GDM1 (cell line): ENCODE measurements around the gene C12orf56.
A peak's percentile ranks its signal among the peaks of the same experiment; 100 is the strongest.

ENCODE experiments used
- DNase-seq: peaks from one replicate; lab custom pipeline; 2025; lab: John Stamatoyannopoulos, UW

Gene C12orf56, protein sequence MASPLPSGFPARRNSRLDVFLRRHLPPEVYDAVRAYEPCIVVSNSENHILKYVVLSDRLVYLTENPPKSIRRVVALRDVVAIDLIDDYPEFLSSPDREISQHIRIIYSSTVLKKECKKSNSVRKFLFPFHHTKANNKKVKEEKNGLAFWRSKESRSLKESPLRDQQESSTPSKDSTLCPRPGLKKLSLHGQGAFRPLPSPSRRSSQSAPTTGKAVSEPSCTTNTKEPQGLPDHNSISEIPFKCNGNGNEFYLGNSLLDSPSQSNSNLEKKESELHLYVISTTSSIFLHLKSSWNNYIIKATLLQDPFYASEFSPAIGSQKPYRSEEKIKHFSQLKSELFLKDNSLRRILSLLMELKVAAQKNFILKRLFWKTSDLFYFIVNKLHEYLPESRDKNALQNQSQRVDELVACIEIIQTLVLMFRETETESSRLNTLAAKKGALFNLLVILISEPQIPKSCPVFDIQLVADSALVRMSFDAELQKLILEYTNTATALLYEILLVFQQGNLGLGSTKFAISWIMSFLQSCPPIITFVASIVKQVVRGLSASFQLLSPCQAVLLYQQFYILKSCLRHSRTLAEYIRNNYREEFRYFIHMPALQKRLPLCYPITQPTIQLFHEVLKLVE

GRCh38 chr12:64390275-64390851 lies at the start of gene C12orf56:
Gene C12orf56, minus strand, starts transcription at chr12:64390758. Its CDS starts 193 bp downstream, at chr12:64390565.
- DNase-seq, result no peak

GRCh38 chr12:64440100-64440499 lies 49.5 kb upstream of the C12orf56 start:
- no peak for DNase-seq

- no peak for DNase-seq
Measured at GRCh38 chr12:64433915-64434314, 43.4 kb upstream of the C12orf56 start.

- no peak for DNase-seq
Measured at GRCh38 chr12:64431791-64432190, 41.2 kb upstream of the C12orf56 start.

GRCh38 chr12:64430886-64431285 lies 40.3 kb upstream of the C12orf56 start:
- no peak for DNase-seq

DNA sequence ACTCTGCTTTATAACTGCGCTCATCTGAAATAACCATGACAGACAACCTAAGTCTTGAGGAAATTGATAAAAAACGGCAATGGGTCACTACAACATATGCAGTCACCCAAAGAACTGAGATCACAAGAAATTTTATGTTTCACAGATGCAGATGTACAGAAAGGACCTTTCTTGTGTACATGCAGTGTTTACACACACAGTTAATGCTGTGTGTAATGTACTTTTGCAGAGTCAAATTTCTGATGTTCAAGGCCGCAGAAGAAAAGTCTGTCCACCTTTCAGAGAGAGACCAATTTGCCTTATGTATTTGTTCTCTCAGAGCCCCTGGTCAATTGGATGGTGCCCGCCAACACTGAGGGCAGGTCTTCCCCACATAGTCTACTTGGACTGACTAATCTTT lies 38.4 kb upstream of the C12orf56 start:
- no peak for DNase-seq

GRCh38 chr12:64427988-64428387 lies 37.4 kb upstream of the C12orf56 start:
- no peak for DNase-seq

- no peak for DNase-seq
Measured at GRCh38 chr12:64419696-64420095, 29.1 kb upstream of the C12orf56 start.

GRCh38 chr12:64418209-64418608 lies 27.7 kb upstream of the C12orf56 start:
- no peak for DNase-seq

DNA sequence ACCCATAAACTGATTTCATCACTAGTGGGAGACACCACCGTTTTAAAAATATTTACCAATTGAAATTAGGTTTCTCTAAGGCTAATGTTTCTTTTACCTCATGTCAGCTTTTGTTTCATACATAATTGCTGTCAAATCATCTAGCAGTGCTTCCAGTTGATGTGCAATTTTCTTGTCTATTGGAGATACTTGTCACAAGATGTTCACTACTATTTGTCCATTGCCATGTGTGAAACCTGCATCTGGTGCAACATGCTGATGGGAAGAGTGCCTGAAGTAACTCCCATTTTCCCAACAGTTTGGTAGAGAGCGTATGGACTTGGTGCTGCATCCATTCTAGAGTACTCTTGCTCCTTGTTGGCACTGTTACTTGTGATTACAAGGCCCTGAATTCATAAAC lies 23.3 kb upstream of the C12orf56 start:
- no peak for DNase-seq

DNA sequence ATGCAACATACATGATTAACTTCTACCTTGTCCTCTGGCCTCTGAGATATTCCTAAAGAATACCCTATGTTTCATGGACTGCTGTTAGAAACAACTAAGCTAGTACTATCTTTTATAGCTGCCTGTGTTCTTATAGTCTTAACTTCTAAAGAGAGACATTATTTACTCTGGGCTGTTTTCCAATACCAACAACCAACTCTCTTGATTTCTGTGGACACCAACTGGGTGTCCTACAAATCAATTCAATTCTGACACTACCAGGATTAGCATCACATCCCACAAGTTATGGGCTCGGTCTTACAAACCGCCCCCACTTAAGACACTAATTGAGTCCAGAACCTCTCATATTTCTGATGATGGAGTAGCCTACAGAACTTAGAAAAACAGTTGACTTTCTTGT lies 21.9 kb upstream of the C12orf56 start:
- no peak for DNase-seq

DNA sequence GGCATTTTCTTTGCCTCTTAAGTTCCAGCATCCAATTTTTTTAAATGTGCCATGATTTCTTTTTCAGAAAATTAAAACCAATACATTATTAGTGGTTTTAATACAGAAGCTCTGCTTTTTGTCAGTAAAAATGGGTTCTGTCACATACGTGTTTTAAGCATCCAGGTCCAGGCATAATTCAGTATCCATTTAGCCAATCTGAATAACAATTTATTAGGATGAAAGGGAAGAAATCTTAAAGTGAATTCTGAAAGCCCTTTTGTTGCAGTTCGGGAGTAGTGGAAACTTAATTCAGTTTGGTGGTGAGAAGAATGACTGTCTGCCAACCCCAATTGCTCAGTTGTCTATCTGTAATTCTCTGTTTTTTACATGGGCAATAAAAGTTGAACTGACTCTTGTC lies 20.9 kb upstream of the C12orf56 start:
- DNase-seq, result no peak

- DNase-seq, result no peak
Measured at GRCh38 chr12:64407342-64408223, 17.0 kb upstream of the C12orf56 start.

DNA sequence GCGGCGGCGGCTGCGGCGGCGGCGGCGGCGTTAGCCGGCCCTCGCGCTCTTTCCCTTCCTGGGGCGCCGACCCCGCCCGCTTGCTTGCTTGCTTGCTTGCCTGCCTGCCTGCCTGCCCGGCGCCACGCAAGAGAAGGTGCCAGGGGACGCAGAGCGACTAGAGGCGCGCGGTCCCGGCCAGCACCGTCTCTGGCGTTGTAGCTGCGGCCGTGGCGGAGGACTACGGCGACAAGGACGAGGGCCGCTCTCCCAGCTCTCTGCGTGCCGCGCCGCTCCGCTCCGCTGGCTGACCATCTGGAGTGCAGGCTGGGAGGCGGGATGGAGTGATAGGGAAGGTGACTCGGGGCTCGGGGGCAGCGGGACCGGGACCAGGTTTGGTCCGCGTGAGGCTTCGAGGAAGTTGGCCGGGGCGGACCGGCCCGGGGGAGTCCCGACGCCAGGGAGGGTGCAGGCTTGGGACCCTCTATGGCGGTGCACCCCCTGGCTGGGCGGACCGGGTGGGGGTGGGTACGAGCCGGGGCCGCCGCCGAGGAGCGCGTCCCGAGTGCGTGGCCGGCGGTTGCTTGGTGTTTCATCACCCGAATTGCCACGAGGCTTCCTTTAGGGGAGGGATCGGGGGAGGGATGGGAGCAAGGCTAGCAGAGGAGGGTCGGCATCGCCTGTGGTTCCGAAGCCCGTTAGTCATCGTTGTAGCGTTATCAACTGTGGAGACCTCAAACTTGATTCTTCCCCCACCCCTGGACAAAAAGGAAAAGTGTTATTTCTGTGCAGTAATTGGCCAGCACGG lies 14.1 kb upstream of the C12orf56 start:
- DNase-seq, result peak; percentile 61

DNA sequence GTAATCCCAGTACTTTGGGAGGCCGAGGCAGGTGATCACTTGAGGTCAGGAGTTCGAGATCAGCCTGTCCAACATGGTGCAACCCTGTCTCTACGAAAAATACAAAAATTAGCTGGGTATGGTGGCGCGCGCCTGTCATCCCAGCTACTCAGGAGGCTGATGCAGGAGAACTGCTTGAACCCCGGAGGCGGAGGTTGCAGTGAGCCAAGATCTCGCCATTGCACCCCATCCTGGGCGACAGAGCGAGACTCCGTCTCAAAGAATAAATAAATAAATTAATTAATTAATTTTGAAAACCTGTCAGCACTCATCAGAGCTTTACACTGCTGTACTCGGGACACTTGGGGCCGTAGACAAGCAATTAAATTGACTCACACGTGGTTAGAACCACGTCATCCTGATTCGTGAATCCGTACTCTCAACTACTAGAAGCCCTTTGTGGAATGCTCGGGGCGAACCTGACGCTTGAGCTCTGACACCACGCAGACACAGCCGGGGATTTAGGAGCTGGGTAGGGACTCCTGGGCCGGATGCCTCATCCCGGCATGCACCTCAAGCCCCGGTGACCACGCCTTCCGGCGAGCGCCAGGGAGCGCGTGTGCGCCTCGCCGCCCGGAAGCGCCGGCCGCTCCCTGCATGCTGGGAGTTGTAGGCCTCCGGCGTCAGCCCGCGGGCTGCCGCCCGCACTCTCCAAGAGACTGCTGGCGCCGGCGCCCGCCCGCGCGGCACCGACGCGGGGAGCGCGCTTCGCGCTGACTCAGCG lies 13.3 kb upstream of the C12orf56 start, which contains the start of gene XPOT:
XPOT (plus strand) TSS at position 686 of the 763 bp plus-strand sequence. CDS start 5,644 bp downstream, outside the sequence.
- DNase-seq, result peak; percentile 96

DNA sequence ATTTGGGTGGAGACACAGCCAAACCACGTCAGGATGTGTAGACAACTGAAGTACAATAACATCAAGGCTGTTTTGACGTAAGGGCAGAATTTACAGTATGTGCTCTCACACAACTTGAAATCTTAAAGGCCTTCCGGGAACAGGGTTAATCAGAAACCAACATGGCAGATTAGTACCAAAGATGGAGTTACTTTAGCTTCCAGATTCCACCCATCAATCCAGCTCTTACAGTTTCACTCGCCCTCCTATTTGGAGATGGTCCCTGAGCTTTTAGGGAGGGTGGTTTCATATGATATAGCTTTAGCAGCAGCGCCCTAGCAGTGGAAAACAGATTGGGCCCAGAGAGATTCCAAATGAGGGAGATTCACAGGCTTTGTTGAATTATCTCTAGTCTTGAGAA lies 11.6 kb upstream of the C12orf56 start:
- no peak for DNase-seq

DNA sequence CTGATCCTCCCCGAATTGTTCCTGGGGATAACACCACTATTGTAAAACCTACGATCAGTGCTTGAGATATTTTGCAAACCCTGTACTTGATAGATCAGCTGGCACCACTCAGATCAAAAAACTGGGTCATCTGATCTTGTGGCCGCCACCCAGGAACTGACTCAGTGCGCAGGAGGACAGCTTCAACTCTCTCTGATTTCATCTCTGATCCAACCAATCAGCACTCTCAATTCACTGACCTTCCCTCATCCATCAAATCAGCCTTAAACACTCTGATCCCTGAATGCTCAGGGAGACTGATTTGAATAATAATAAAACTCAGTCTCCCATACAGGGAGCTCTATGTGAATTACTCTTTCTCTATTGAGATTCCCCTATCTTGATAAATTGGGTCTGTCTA lies 9.5 kb upstream of the C12orf56 start:
- no peak for DNase-seq

DNA sequence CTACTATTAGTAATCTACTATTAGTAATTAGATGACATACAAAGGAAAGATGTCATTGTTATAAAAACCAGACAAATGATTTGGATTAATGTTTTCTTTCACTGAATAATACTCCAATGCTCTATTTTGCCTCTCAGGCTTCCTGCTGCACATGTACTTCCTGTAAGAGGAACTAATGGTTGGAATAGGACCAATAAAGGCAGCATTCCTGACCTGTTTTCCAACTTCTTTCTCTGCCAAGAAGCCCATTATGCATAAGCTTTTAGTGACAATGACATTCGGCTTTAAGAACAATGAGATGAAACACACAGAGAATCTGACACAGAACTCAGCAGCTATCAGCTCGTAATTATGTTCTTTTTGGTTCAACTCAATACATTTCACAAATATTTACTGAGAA lies 5.2 kb upstream of the C12orf56 start:
- no peak for DNase-seq

DNA sequence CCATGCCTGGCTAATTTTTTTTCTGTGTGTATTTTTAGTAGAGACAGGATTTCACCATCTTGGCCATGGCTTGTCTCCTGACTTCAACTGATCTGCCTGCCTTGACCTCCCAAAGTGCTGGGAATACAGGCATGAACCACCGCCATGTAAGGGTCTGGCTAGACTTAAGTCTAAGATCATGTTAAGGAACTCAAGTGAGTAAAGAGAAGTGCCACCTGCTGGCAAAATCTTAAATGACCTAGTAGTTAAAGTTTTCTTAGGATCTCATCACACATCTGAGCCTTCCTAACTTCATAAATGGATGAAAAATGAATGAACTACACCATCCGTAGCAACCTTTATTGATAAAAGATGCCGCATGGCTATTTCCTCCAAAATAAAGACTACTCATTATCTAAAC lies 1.7 kb upstream of the C12orf56 start:
- no peak for DNase-seq

DNA sequence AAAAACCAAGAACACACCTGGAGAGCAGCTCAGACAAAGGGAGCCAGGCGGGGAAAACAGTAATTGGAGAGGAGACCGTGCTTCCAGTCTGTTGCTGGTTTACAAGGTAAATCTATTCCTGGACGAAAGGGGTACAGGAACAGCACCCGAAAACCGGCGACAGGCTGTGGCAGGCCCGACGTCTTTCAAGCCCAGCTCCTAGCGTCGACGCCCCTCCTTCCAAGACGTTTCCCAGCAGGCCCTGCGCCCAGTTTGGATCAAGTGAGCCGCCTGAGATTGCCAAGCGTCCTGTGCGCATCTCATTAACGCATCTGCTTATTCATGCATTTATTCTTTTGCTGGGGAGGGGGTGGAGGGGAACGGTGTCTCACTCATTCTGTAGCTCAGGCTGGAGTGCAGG lies 1.4 kb downstream of the C12orf56 start:
- no peak for DNase-seq
